ENCODE measurements around the gene CDK2AP2.
"Not testable (repeated sequence)": the region's sequence is repeated elsewhere in the genome, so short reads cannot be mapped to it uniquely, and the experiment has no call there.

The CDK2AP2 gene

DNA sequence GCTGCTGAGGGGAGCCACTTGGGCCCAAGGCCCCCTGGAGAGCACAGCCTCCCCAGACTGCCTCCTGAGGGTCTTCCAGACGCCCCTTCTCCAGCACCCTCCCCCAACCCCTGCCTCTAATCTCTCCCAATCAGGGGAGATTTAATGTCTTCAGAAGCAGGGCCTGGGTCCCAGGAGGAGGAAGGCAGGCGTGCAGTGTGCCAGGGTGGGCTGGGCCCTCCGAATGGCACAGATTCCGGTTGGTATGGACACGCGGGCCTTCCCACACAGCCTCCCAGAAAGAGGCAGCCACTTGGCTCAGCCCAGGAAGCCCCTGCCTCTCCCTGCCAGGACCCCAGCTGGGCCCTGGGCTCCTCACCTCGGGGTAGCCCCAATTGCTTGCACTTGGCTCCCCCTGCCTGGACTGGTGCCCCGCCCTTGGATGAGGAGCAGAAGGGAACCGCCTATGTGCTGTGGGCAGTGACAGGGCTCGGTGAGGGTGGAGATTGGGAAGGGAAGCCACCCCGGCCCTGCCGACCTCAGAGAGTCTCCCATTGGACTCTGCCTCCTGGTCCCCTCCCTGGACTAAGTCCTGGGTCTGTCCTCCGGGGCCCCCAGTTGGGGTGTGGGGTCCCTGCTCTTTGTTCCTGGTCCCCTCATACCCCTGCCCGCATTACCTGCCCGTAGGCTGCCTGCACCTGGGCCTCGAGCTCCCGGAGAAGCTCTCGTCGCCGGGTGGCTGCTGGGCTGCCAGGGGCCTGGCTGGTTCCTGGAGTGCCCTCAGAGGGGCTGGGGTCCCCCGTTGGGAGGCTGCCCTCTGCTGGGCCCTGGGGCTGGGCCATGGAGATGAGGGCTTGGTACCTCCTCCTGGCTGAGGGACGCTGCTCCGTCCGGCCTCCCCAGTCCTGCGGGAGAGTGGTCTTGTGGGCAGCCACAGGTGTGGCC lies 15.9 kb upstream of the CDK2AP2 start:
- no peak for DNase-seq

DNA sequence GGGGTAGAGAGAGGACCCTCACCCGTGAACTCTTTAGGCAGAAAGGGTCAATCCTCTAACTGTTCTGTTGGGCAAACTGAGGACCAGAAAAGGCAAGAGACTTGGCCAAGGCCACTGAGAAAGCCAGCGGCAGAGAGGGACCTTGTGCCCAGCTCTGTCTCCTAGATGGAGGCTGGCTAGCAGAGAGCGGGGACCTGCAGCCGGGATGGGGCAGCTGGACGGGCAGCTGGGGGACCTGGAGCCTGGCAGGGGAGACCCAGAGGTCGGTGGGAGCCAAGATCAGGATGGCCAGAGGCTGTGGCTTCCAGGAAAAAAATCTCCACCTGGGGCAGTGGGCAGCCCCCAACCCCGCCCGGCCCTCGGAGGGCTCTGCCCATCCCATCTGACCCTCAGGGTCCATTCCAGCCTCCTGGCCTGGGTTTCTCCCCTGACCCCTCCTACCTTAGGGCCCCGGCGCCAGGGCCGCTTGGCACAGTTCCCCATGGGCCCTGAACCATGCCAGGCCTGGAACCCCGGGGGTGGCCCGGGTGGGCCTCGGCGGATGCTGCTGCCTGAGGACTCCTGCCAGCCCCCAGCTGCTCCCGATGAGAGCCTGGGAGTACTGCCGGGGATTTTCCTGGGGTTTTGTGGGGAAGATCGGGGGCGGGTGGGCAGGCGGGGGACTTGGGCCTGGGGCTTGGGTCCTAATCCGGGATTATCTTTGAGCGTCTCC lies 15.0 kb upstream of the CDK2AP2 start, which contains the start of gene CABP2:
CABP2 (minus strand) TSS at position 603 of the 712 bp plus-strand sequence; CDS start at position 483, 120 bp downstream.
- DNase-seq = no peak

- DNase-seq = no peak
Observed at GRCh38 chr11:67522338-67522737, 14.4 kb upstream of the CDK2AP2 start.

DNA sequence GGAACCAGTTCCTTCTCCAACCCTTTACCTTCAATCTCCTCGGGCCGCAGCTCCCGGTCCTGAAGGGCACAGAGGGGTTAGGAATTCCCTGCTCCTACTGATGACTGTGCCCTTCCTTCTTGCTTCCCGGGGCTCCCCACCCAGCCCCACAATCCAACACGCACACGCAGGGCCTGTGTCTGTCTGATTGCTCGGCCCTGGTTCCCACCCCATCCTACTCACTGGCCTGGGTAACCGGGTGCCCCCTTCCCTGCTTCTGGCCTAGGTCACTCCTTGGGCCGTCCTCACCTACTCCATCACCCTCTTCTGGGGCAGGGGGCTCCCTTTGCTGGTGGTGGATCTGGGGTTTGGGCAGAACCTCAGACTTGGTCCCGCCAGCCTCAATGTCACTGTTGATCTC lies 14.0 kb upstream of the CDK2AP2 start:
- no peak for DNase-seq

DNA sequence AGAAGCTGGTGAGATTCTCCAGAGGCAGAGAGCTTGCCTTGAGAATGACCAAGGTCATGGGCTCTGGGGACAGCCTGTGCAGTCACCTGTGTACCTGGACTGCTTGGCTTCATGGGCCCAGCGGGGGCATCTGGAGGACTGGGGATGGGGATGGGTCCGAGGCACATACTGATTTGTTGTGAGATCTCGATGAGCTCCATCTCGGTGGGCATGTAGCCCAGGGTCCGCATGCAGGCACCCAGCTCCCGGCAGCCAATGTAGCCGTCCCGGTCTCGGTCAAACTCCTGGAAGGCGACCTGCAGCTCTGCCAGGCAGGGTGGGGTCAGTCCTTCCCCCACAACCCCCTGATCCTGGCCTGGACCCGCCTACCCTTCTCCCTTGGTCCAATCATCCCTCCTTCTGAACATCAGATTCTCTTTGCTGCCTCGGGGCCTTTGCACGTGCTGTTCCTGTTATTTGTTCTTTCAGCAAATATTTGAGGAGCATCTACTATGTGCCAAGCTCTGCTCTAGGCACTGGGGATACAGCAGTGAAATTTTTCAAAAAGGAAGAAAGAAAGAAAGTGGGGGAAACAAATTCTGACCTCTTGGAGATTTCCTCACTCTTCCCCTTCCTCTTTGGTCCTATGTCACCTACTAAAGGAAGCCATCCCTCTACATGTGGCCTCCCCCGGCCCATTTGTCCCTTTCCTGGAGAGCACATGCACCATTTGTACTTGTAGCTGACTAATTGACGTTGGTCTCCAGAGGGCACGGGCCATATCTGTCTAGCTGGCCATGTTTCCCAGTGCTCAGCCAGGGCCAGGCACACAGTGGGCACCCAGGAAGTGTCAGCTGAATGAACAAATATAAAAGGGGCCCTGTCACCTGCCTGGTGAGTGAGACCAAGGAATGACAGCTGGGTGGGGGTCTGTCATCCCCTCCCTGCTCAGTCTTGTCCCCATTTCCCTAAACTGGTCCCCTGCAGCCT lies 13.2 kb upstream of the CDK2AP2 start:
- DNase-seq = no peak

- no peak for DNase-seq
Observed at GRCh38 chr11:67519726-67520125, 11.8 kb upstream of the CDK2AP2 start.

DNA sequence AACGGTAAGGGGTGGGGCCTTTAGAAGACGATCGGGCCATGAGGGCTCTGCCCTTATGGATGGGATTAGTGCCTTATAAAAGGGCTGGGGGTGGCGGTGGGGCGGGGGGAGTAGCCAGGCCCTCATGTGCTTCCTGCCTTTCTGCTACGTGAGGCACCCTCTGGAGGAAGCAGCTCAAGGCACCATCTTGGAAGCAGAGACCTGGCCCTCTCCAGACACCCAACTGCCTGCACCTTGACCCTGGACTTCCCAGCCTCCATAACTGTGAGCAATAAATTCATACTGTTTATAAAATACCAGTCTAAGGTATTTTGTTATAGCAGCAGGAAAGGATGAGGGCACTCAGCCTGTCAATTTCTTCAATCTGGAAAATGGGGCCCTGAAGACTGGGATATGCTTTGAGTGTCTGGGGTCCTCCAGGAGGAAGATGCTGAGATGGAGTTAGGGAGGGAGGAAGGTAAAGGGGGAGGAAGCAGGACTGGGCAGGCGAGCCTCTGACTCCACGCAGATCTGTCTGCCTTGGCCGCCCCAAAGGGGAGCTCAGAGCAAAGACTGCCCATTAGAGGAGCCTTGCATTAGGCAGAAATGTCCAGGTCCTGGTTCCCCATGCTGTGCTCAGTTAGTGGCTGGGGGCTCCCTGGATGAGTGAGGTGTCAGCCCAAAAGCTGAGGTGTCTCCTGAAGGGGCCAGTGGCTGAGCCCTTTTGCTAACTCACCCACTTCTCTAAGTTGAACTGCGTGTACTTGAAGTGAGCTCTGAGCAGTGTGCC lies 10.0 kb upstream of the CDK2AP2 start:
- DNase-seq = no peak

GRCh38 chr11:67516806-67517205 lies 8.8 kb upstream of the CDK2AP2 start:
- no peak for DNase-seq

- no peak for DNase-seq
Observed at GRCh38 chr11:67514116-67514515, 6.2 kb upstream of the CDK2AP2 start.

DNA sequence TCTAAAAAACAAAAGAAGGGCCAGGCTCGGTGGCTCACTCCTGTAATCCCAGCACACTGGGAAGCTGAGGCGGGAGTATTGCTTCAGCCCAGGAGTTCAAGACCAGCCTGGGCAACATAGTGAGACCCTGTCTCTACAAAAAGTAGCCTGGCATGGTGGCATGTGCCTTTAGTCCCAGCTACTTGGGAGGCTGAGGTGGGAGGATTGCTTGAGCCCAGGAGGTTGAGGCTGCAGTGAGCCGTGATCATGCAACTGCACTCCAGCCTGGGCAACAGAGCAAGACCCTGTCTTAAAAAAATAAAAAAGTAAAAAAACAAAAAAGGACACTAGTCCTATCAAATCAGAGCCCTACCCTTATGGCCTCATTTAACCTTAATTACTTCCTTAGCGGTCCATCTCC lies 3.6 kb upstream of the CDK2AP2 start:
- not testable (repeated sequence) for DNase-seq

DNA sequence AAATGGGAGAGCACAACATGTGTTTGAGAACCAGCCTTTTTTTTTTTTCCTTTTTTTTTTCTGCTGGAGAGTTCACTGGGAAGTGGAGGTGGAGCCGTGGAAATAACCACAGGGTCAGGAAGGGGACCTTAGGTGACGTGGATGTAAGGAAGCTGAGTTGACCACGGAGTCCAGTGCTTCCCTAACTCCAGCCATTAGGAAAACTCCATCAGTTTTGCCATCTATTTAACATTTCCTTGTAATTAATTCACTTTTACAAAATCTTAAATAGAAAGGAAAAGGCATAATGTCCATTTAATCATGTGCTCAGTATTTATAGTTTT lies 2.0 kb upstream of the CDK2AP2 start:
- DNase-seq = no peak

GRCh38 chr11:67508486-67509121 lies 642 bp upstream of the CDK2AP2 start:
- peak; percentile 98 for DNase-seq

DNA sequence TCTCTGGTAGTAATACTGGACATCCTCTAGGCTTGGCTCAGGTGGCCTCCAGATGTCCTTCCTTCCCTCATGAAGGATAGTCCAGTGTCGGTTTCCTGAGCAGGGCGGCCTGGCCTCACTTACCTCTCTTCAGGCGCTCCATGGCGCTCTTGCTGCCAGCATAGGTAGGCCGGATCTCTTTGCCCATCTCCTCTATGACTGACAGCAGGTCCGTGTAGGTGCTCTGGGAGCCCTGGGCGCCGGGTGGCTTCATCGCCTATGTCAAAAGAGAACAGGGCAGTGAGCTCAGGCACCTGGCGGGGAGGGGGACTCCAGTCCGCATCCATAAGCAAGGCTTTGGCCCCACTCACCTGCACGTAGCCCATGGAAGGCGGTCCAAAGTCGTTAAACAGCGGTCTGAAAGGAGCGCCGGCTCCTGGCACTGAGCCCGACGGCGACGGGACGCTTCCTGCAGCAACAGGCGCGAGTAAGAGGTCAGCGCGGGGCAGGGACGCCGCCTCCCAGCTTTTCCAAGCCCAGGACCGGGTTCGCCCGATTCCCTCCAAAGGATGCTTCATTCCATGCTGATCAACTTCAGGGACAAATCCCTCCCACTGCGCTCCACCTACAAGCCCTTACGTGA lies 609 bp downstream of the CDK2AP2 start:
- DNase-seq = no peak

DNA sequence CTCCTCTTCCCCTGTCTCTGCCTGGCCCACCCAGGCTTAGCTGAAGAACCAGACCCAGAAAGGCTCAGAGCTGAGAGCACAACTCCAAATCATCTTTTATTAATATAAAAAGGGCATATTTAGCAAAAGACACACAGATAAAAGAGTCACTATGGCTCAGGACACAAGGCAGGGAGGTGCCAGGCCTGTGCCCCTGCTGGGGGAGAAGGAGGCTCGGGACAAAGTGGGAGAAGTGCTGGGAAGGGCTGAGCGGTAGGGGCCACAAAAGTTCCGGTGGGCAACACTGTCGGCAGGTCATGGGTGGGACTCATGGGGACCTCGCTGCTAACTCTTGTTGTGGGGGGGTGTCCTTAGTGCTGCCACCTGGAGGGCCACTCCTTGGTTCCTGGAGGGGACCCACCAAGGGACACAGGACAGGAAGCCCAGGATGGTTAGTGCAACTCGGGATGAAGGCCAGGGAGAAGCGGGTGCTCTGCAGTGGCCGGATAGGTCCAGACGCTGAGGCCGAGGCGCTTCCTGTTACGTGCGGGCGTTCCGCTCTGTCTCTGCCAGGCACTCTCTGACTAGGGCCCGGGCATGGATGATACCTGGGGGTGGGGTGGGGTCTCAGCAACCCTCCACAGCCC lies 1.4 kb downstream of the CDK2AP2 start:
- DNase-seq = no peak

DNA sequence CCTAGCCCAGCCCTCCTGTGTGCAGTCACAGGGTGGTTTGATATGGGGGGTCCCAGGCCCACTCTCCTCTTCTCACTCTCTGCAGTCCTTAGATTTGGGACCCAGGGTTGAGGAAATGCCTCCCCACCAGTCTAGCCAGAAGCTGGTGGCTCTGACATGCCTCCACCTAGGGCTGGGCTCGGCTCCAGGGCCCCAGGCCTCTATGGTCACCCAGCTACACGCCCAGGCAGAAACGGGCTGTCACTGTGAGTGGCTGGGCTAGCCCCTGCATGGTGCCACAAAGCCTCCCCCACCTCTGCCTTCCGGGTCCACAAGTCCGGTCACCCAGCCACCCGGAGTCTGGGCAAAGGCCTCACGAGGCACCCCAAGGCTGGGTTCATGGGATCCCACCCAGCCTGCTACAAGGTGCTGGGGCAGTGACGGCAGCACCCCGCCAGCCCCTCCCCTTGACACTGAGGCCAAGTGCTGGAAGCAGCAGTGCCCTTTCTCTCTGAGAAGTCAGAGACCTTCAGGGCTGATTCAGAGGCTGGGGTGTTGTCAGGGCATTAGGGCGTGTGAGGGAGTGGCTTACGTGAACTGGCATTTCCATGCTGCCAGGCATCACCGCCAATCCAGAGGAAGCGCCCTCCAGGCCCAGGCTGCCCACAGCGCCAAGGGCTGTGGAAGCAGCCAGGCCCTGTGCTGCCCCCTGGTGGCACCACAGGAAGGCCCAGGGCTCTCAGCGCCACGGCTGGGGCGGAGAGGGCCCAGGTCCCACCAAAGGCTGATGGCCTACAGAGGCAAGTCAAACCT lies 2.2 kb downstream of the CDK2AP2 start:
- DNase-seq = peak; percentile 95

DNA sequence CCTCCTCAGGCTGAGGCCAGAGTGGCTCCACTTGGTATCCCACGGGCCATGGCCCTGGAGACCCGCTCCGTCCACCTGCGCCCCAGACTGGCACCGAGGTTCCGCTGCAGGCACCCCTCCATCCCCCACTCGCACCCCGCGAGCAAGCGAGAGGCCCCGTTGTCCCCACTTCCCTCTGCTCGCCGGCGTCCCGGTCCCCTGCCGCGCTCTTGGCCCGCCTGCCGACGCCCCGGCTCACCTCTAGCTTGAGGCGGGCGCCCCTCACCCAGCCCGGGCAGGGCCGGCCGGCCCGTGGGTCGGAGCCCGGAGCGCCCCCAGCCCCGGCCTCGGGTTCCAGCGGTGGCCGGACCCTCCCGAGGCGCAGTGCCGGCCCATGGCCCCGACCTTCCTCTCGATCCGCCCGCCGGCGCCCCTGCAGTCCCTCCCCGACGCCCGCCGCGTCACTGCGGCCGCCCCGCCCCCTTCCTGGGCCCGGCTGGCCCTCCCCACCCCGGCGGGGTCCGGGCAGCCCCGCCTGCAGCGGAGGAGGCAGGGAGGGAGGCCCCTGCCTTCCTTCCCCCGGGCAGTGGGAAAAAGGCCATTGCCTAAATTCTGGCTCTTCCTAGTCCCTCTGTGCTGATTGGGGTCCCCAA lies 2.9 kb downstream of the CDK2AP2 start, which contains the start of gene PITPNM1:
PITPNM1 (minus strand) TSS at position 414 of the 632 bp plus-strand sequence. CDS start 1,183 bp downstream, outside the sequence.
- peak; percentile 81 for DNase-seq

DNA sequence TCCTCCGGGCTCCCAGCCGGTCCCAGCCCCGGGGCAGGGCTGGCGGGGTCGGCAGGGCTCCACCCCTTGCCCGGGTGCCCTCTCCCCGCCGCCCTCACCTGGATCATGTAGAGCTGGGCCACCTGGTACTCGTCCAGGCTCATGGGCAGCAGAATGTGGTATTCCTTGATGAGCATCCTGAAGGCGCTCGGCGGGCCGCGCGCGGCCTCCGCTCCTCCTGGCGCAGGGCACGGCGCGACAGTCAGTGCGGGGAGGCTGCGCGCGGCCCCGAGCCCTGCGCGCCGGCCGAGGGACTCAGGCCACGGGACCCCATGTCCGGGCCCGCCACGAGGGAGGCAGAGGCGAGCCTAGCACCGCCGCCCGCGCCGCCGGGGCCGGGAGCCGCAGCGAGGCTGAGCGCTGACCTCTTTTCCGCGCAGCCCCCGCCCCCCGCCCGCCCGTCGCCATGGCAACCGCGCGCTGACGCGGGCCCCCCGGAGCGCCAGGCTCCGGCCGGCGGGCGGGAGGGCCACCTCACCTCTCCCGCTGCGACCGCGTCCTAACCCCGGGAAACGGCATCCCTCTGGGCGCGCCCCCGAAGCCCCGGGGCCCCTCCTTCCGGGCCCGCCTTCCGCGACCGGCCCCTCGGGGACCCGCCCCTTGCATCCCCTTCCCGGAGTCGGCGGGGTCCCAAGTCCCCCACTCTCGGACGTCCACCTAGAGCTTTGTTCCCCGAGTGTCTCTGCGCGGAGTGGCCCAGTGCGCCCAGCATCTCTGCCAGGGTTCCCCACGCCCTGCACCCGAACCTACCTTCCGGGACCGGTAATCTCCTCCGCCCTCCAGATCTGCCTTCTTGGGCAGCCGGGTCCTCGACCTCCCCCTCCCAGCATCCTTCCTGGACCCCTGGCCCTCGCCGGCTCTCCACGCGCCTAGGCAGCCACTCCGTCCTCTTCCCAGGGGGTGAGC lies 3.7 kb downstream of the CDK2AP2 start:
- DNase-seq = no peak
